SKM-1 treated with dmso at 0.1 percent for 144 hours (cell line): ENCODE results near the gene CCDC106.
A peak's percentile ranks its signal among the peaks of the same experiment; 100 is the strongest.

Experiments
- DNase-seq: peaks from one replicate; lab custom pipeline; 2025; ENCODE audit not compliant: unreplicated experiment; lab: John Stamatoyannopoulos, UW

CCDC106 gene

DNA sequence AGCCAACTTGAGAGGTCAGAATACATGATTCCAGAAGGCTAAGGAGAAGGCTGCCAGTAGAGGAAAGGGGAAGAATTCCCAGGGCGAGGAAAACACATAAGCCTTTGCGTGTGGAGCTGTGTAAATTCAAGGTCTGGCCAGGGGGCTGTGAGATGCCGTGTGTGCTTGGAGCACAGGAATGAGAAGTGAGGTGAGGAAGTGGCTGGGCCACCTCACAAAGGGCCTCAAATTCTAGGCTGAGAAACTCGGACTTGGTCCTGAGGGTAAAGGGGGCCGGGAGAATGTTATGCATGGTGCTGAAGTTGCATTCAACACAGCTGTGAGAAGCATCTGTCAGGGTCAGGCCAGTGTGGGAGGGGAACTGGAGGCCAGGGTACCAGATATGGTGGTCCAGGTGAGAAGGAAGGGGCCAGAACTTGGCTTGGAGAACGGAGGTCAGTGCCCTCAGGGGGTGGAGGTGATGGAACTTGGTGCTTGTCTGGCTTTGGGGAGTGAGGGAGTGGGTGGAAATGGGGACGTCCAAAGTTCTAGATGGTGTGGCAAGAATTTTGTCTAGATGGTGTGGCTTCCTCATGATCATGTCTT, 12.1 kb upstream of the CCDC106 start:
- no peak for DNase-seq

DNA sequence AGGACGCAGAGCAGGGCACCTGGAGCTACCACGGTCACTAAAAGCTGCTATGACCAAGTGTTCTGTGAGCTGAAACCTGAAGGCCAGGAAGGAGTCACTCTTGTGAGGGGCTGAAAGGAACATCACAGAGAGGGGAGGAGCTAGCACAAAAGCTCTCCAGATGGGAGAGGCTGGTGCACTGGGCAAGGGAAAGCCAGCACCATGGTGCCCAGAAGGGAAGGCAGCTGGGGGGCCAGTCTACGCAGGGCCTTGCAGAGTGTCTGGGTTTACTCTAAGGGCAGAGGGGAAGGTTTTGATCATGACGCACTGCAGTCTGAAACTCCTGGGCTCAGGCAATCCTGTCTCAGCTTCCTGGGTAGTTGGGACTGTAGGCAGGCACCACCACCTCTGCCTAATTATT, 11.3 kb upstream of the CCDC106 start:
- DNase-seq, result no peak

DNA sequence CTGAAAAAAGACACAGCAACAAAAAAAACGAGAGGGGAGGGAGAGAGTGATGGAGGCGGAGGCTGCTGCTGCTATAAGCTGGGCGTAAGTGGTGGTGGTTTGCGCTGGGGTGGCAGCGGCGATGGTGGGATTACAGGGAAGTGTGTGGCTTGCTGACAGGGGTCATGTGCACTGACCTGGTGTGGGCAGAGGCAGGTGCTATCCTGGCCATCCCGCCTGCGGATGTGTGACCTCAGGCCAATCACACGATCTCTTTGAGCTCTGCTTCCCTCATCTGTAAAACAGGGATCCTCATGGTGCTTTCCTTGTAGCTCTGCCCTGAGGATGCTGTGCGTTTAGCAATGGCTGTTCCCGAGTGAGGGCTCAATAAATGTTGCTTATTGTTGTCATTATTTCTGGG, 10.5 kb upstream of the CCDC106 start:
- DNase-seq, result no peak

GRCh38 chr19:55638864-55639359, 9.1 kb upstream of the CCDC106 start:
- no peak for DNase-seq

DNA sequence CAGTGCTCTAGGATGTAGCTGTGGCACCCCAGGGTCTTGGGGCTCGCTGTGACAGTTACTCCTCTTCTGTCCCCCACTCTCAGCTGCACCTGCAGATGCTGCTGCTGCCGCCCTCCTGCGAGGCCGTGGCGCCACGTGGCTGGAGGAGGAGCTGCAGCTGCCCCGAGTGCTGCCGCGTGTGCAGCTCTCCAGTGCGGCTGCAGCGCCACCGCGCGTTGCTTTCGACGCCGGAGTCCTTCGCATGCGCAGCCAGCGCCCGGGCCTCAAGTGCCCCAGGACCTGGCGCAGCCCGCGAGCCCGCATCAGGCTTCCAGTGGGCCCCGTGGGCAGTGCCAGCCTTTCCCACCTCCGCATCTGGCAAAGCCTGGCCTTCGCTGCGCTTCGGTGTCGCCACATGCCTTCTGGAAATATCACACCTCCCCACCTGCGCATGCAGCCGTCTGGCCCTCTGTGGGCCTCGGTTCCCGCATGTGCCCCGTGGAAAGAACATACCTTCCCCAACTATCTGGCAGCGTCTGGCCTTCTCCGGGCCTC, 7.9 kb upstream of the CCDC106 start:
- DNase-seq, result no peak

- DNase-seq, result no peak
These were observed 7.2 kb upstream of the CCDC106 start, which contains the start of gene ZNF580 for GRCh38 chr19:55640577-55641425. Gene ZNF580, plus strand, starts transcription at chr19:55641002. Its CDS starts 1,507 bp downstream, at chr19:55642509.

DNA sequence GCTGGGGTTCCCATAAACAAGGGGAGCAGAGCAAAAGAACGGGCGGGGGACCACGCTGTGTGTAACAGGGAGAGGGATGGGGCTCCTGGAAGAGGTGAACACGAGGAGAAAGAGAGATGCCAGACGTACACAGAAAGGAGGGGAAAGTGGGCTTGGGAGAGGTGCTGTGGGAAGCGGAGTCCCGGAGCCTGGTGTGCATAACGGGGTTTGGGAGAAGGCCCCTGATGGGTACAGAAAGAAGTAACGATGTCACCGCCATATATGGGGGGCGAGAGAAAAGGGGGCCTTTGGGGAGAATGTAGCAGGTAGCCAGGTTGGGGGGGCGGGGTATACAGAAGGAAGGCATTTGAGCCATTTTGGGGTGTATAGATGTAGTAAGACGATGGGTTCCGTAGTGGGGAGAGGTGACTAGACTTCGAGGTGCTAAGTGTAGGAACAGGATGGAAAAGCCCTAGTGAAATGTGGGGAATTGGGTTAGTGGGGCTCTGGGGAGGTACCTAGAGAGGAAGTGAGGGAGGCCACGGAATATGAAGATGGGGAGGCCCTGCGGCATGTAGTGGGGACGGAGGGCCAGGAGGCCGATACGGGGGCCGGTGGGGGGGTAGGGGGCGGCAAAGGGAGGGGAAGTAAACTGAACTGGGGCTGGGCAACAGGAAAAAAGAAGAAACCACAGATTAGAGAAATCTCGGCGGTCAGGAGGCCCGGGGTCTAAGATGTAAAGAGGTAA, 6.4 kb upstream of the CCDC106 start:
- DNase-seq, result no peak

GRCh38 chr19:55642153-55643002, 5.6 kb upstream of the CCDC106 start:
- no peak for DNase-seq

GRCh38 chr19:55643003-55643886, 4.8 kb upstream of the CCDC106 start, which contains the start of gene ZNF581:
Gene ZNF581, plus strand, starts transcription at chr19:55643649. Its CDS starts 923 bp downstream, at chr19:55644572.
- DNase-seq, result peak; percentile 20

DNA sequence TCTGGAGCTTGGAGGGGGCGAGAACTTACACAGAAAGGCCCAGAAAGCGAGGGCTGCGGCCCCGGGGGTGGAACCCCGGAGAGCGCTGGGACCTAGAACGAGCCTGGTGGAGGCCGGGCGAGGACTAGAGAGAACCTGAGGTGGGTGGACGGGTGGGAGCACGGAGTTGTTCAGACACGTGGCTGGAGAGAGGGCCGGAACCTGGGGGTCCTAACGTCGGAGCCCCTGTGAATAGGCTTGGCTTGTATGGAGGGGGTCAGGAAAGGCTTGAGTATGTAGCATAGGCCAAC, 4.2 kb upstream of the CCDC106 start:
- DNase-seq, result no peak

DNA sequence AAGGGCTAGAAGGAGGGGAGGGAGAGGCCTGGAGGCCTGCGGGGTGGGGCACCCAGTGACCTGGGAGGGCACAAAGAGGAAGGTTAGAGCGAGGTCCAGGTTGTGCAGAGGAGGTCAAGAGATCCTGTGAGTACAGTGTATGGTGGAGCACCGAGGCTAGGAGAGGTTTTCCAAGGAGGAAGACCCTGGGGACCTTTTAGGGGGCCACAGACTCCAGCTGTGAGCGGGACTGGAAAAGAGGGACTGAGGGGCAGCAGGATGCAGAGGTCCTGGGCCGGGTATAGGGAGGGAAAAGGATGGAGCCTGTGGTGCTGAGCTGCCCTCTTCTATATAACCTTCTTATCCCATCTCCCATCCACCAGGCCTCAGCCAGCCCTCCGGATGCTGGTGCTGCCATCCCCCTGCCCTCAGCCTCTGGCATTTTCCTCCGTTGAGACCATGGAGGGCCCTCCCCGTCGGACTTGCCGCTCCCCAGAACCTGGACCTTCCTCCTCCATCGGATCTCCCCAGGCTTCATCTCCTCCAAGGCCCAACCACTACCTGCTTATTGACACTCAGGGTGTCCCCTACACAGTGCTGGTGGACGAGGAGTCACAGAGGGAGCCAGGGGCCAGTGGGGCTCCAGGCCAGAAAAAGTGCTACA, 3.7 kb upstream of the CCDC106 start:
- DNase-seq, result no peak

- no peak for DNase-seq
These were observed 3.0 kb upstream of the CCDC106 start for GRCh38 chr19:55644842-55645511.

DNA sequence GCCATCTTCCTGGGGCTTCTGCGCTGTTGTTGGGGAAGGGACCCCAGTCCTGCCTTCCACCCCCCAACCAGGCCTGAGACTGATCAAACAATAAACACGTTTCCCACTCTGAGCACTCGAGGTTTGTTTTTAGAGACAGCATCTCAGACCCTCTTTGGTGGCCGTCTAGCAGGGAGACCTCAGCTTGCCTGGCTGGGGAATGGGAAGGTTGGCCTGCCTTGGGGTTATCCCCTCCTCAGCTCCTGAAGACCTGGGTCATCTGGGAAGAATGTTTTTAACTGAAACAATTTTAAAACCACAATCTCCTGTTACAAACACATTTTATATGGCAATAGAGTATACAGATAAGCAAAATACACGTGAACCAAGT, 2.5 kb upstream of the CCDC106 start:
- DNase-seq, result no peak

DNA sequence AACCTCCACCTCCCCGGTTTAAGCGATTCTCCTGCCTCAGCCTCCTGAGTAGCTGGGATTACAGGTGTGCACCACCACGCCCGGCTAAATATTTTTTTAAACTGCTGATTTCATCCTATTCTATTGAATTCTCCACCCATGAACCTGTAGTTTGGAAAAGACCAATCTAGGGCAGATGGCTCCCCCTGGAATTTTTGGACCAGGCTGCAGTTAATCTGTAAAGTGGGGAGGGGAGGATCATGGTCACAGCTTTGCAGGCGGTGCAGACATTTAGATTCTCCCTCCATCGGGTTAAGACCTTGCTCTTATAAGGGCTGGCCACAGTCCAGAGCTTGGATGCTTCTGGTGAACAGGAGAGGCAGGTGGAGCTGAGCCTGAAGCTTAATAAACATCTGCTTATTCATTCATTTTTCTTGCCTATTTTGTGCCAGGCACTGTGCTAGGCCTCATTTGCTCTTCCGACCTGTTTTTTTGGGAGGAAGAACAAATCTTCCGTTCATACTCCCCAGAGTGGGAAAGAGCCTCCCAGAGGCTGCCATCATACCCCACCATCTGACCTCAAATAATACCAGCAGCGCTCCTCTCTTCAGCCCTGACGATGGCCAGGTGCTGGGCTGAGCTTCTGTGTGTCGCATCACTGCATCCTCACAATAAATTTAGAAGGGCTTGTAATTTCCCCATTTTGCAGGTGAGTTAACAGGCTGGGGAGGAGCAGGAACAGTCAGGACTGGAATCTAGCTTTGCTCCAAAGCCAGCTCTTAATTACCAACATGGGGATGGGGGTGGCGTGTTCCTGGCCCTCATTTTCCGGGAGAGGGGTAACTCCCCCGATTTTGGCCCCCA, 902 bp upstream of the CCDC106 start:
- DNase-seq, result no peak

DNA sequence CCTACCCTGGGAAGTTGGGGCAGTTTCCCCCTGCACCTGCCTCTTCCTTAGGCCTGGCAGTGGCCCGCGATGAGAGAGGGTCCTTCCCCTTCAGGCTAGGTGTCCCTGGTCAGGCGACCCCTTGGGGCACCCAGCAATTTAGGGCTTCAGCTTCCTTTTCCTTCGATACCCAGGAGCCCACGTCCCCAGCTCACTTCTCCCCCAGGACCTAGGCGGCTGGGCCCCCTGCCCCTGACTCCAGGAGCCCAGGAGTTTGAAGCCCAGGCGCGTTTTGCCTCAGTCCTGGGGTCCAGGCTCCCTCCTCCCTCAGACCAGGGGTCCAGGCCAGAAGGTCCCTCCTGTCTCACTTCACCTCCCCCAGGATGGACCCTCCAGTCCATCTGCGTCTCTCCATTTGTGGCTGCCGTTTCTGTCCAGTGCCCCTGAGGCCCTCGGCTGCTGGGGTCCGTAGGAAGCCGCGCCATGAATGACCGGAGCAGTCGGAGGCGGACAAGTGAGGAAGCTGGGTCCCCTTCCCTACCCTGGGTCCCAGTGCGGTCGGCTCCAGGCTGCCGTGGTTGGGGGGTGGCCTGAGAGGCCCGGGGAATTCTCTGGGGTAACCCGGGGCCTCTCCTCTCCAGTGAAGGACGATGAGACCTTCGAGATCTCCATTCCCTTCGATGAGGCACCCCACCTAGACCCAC, 714 bp downstream of the CCDC106 start:
- DNase-seq, result no peak

GRCh38 chr19:55649268-55650125, 1.5 kb downstream of the CCDC106 start:
- no peak for DNase-seq
